ENCODE measurements around the gene ADAMTSL4. TPM values are rescaled to one million over a fixed set of nuclear protein-coding genes. Genes with fewer than 3 reads are reported as not detected.

Gene ADAMTSL4
- total and polyA plus RNA-seq, 2 donors (not counting 3 experiments of a cell fraction or from before 2014, with no cell fraction given), result 0.73 to 1.0 TPM

DNA sequence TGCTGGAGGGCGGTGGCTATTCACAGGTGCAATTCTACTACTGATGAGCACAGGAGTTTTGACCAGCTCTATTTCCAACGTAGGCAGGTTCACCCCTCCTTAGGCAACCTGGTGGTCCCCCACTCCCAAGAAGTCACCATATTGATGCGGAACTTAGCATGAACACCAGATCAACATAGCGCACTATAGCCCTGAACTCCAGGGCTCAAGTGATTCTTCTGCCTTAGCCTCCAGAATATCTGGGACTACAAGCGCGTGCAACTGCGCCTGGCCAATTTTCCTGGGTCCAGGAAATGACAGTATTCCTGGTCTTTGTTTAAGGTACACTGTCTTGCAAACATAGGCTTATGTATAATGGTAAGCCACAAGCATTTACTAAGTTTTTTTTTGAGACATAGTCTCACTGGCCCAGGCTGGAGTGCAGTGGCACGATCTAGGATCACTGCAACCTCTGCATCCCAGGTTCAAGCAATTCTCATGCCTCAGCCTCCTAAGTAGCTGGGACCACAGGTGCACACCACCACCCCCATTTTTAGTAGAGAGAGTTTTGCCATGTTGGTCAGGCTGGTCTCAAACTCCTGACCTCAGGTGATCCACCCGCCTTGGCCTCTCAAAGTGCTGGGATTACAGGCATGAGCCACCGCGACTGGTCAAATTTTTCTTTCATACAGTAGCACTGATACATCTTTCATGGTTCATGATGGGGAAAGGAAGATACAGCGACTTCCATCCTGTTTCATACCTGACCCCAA is 17.6 kb downstream of the ADAMTSL4 start:
- ChIA-PET POLR2A (interaction anchor here (1.3 to 3.7 kb wide), 2 partner anchors 12 to 13 kb away, joined by 3 to 37 read pairs; partner anchors contain the start of gene MCL1), CTCF (interaction anchor here (8.5 to 13.9 kb wide), 2 partner anchors 9 to 51 kb away, joined by 184 to 288 read pairs; partner anchors contain the start of gene MCL1)
- Histone ChIP-seq H3K36me3 (ENCODE audit: control insufficient read depth in 2 of 2, extremely low read depth in 1 of 2, insufficient read depth in 2 of 2, low read length in 2 of 2) (peaks cover 0 to 3% of the 10 kb centered on the region in 2 experiments), H3K4me1 (ENCODE audit: control insufficient read depth, extremely low read depth, insufficient read depth, low read length) (peaks cover 61% of the 10 kb centered on the region), H3K9ac (replicated peaks; ENCODE audit: extremely low read depth, insufficient read depth, low read length) (peak overlapping the region; percentile 79), H3K9me1 (replicated peaks; ENCODE audit: control insufficient read depth, extremely low read depth, insufficient read depth, low read length) (no peaks in the 10 kb centered on the region), H3K27ac (ENCODE audit: insufficient read depth, low read depth, low read length) (peak overlapping the region; percentile 84), H4K20me1 (replicated peaks; ENCODE audit: control insufficient read depth, extremely low read depth, insufficient read depth, low read length) (no peaks in the 10 kb centered on the region), H3K4me3 (replicated peaks in 1 of 3; ENCODE audit: insufficient read depth in 1 of 3, low read depth in 1 of 3, low read length in 3 of 3) (no peak overlapping the region), H3K4me2 (ENCODE audit: insufficient read depth, low read length) (no peak overlapping the region), H3K9me3 (replicated peaks; ENCODE audit: control insufficient read depth, insufficient read depth, low read length) (no peaks in the 10 kb centered on the region), H2AFZ (ENCODE audit: low read depth, low read length) (no peak overlapping the region), H3K27me3 (ENCODE audit: control insufficient read depth in 2 of 2, insufficient read depth in 2 of 2, low read length in 2 of 2) (no peaks in the 10 kb centered on the region), H3K79me2 (ENCODE audit: control insufficient read depth, insufficient read depth, low read length) (peaks cover 12% of the 10 kb centered on the region)
- peak; percentile 20 for DNase-seq (ENCODE audit: low read depth, low spot score)
- BruUV-seq (replicated peaks), result no TSS peak
- TF ChIP-seq CTCF (IDR thresholded peaks at IDR 0.05; ENCODE audit: extremely low read depth in 1 of 2, insufficient read depth in 1 of 2, low read depth in 1 of 2, low read length in 2 of 2) (no peak), FOS (IDR thresholded peaks at IDR 0.05; ENCODE audit: borderline replicate concordance, insufficient read depth, low read length) (no peak), POLR2A (IDR thresholded peaks at IDR 0.05; ENCODE audit: low read depth, low read length) (no peak), MYC (IDR thresholded peaks at IDR 0.05; ENCODE audit: low read depth, low read length) (no peak), POLR2AphosphoS5 (IDR thresholded peaks at IDR 0.05; ENCODE audit: insufficient read depth, low read depth, low read length) (no peak), EZH2 (IDR thresholded peaks at IDR 0.05; ENCODE audit: borderline replicate concordance, low read depth, low read length, severe bottlenecking) (no peak), JUN (IDR thresholded peaks at IDR 0.05; ENCODE audit: borderline replicate concordance, insufficient read depth, insufficient read length, low read depth) (no peak), GATA2 (IDR thresholded peaks at IDR 0.05; ENCODE audit: insufficient read depth, insufficient read length, low read depth, low read length) (no peak)
- TF ChIP-seq, protein P1, sequence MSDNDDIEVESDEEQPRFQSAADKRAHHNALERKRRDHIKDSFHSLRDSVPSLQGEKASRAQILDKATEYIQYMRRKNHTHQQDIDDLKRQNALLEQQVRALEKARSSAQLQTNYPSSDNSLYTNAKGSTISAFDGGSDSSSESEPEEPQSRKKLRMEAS (IDR thresholded peaks at IDR 0.05; ENCODE audit: insufficient read depth, insufficient read length), result no peak
- intact Hi-C loops (cut with micrococcal nuclease) (no loop called here), dilution Hi-C loops (cut with MboI; ENCODE audit: extremely low pct_ligation_motif_present, low sequenced_read_pairs) (no loop called here)
- FAIRE-seq, result no peak
